Mucosa of descending colon (tissue), 3 donors: ENCODE results near the gene FHIT. TPM values are rescaled to one million over a fixed set of nuclear protein-coding genes. Genes with fewer than 3 reads are reported as not detected.

Source experiments
- ATAC-seq: fragments of 200-7000 bp; cut with Tn5 transposase; one replicate; pipeline ENCODE4 v1.9.1; 2020; ENCODE audit warnings: mild to moderate bottlenecking, moderate library complexity
- DNase-seq, 3 donors: peaks; one replicate each; pipeline ENCODE4 v3.0.0-alpha.2; 2020
- H3K36me3 ChIP-seq: fragments of 200-600 bp; one replicate; pipeline ENCODE4 v1.8.0; 2021; ENCODE audit warnings: low read depth, mild to moderate bottlenecking
- H3K4me1 ChIP-seq: fragments of 200-600 bp; one replicate; pipeline ENCODE4 v1.8.0; 2021; ENCODE audit warnings: low read depth, mild to moderate bottlenecking
- H3K4me3 ChIP-seq: fragments of 200-600 bp; one replicate; pipeline ENCODE4 v1.8.0; 2021; ENCODE audit warnings: mild to moderate bottlenecking
- H3K9me3 ChIP-seq: fragments of 200-600 bp; one replicate; pipeline ENCODE4 v1.8.0; 2021; ENCODE audit warnings: mild to moderate bottlenecking
- intact Hi-C, 2 donors: fragments of 100-400 bp; cut with DNase I in 1 of 2; cut with micrococcal nuclease in 1 of 2; formaldehyde crosslinking; loops; one replicate each; pipeline versions ENCODE4 v1.11.0 to v1.11.1; 2022; cut with DNase I, micrococcal nuclease
- total RNA-seq, 3 donors: library from RNA; stranded (reverse); fragmentation: NEBNext Ultra II Directional in 2 of 3; extraction: Animal tissue kit (Norgen Biotek cat#: 25700) in 2 of 3; gene quantifications; one replicate each; pipeline versions ENCODE4 v1.2.1 to v1.2.4, GENCODE V29; 2021 to 2023
- TF ChIP-seq, protein P1 (sequence below): fragments of 200-600 bp; IDR thresholded peaks from one replicate; pipeline ENCODE4 v1.8.0; 2022; ENCODE audit warnings: antibody characterized with exemption, mild to moderate bottlenecking
- donor health status: DM: no; HTN: no; CAD: no; lungs with moderate emphysema.
- donor health status: DM: no; HTN: no; CAD: no.
- donor health status: DM: no; HTN: yes; CAD: no.

The FHIT gene
- total RNA-seq, 3 donors from 2014 or later: 8.9 to 20.7 (median 18.6) TPM

DNA sequence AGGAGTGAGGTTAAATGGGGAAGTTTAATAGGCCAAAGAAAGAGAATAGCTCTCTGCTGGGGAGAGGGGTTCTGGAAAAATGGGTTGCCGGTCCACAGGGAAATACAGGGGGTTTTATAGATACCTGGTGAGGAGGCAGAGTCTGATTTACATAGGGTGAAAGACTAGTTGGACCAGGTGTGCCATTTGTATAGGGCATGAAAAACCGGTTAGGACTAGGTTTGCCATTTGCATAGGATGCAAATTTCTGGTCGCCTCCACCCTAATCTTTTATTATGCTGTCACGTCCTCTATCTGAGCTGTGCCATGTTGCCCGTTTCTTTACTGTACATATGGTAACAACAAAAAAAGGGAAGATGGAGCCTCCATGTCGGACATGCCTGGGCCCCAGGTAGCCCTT, 960.1 kb downstream of the FHIT start:
- TF ChIP-seq, protein P1, sequence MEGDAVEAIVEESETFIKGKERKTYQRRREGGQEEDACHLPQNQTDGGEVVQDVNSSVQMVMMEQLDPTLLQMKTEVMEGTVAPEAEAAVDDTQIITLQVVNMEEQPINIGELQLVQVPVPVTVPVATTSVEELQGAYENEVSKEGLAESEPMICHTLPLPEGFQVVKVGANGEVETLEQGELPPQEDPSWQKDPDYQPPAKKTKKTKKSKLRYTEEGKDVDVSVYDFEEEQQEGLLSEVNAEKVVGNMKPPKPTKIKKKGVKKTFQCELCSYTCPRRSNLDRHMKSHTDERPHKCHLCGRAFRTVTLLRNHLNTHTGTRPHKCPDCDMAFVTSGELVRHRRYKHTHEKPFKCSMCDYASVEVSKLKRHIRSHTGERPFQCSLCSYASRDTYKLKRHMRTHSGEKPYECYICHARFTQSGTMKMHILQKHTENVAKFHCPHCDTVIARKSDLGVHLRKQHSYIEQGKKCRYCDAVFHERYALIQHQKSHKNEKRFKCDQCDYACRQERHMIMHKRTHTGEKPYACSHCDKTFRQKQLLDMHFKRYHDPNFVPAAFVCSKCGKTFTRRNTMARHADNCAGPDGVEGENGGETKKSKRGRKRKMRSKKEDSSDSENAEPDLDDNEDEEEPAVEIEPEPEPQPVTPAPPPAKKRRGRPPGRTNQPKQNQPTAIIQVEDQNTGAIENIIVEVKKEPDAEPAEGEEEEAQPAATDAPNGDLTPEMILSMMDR: no peak
- H3K36me3 ChIP-seq: no peaks in the 10 kb centered on the region
- no peaks in the 10 kb centered on the region for H3K4me1 ChIP-seq
- intact Hi-C loops: no loop called here
- peak; percentile 34 for ATAC-seq
- no peaks in the 10 kb centered on the region for H3K9me3 ChIP-seq
- H3K4me3 ChIP-seq: no peak overlapping the region
- no peak for DNase-seq

- Histone ChIP-seq H3K4me3 (no peak overlapping the region), H3K9me3 (no peaks in the 10 kb centered on the region), H3K4me1 (no peaks in the 10 kb centered on the region), H3K36me3 (no peaks in the 10 kb centered on the region)
- intact Hi-C loops: no loop called here
- no peak for DNase-seq
- ATAC-seq: no peak
- TF ChIP-seq, protein P1: no peak
These were observed 961.1 kb downstream of the FHIT start for GRCh38 chr3:60290122-60290492.

DNA sequence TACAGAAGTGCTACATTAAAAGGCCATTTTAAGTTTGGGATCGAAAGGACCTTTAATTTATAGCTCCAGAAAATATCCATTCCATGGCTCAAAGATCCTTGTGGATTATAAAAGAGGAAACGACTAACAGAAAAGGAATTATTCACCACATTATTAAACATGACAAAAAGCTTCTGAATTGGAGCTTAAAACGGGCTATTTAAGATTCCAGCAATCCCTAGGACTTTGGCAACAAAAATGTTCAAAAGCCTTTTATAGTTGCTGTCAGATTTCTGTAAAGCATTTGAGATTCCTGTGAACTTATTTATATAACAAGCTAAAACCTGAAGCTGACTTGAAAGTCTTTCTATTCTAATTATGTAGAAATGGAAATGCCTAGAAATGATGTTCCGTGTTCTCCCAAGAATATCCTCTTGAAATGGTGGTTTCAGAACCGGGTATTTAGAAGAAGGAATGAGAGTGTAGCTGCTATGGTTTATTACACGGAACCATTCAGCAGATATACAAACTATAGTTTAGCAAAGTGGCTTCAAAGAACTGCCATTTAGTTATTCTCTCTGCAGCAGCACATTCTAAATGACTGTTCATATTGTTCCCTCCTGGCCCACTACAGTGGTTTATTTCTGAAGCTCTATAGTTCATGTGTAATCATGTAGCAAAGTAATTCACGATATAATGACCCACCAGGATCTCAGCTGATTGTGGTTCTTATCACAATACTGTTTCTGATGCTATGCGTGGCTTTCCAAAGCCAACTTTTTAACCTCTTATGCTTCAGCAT, 961.7 kb downstream of the FHIT start:
- Histone ChIP-seq H3K4me3 (no peak overlapping the region), H3K4me1 (no peaks in the 10 kb centered on the region), H3K9me3 (no peaks in the 10 kb centered on the region), H3K36me3 (no peaks in the 10 kb centered on the region)
- ATAC-seq (no peak), DNase-seq (no peak)
- TF ChIP-seq, protein P1: no peak
- intact Hi-C loops: no loop called here

GRCh38 chr3:60282866-60283265, 968.4 kb downstream of the FHIT start:
- DNase-seq (no peak), ATAC-seq (no peak)
- TF ChIP-seq, protein P1: no peak
- H3K9me3 ChIP-seq: no peaks in the 10 kb centered on the region
- intact Hi-C loops: no loop called here
- H3K4me3 ChIP-seq: no peak overlapping the region
- H3K36me3 ChIP-seq: no peaks in the 10 kb centered on the region
- no peaks in the 10 kb centered on the region for H3K4me1 ChIP-seq

DNA sequence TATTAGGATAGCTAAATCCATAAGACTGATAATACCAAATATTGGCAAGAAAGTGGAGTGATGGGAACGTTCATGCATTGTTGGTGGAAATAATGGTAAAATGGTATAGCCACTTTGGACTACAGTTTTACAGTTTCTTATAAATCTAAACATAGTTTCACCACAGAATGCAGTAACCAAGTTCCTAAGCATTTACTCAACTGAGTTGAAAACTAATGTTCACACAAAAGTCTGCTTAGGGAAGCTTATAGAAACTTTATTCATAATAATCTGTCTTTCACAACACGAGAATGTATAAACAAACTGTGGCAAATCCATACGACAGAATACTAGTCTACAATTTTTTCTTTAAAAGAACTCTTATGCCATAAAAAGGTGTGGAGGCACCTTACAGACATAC, 969.3 kb downstream of the FHIT start:
- TF ChIP-seq, protein P1: no peak
- no peak overlapping the region for H3K4me3 ChIP-seq
- H3K4me1 ChIP-seq: no peaks in the 10 kb centered on the region
- H3K36me3 ChIP-seq: no peaks in the 10 kb centered on the region
- ATAC-seq (no peak), DNase-seq (no peak)
- no peaks in the 10 kb centered on the region for H3K9me3 ChIP-seq
- intact Hi-C loops: no loop called here
